Uterine smooth muscle cell (primary cell): Measurements from ENCODE around the gene OGT. TPM values are rescaled to one million over a fixed set of nuclear protein-coding genes. Genes with fewer than 3 reads are reported as not detected.

Source experiments
- total RNA-seq: library from RNA; depleted of rRNA; stranded (reverse); fragments of >200 nt; gene quantifications from 2 replicates; pipeline ENCODE4 v1.2.3, GENCODE V29; 2014

OGT gene
- total RNA-seq, result 114 and 129 TPM in 2 replicates

DNA sequence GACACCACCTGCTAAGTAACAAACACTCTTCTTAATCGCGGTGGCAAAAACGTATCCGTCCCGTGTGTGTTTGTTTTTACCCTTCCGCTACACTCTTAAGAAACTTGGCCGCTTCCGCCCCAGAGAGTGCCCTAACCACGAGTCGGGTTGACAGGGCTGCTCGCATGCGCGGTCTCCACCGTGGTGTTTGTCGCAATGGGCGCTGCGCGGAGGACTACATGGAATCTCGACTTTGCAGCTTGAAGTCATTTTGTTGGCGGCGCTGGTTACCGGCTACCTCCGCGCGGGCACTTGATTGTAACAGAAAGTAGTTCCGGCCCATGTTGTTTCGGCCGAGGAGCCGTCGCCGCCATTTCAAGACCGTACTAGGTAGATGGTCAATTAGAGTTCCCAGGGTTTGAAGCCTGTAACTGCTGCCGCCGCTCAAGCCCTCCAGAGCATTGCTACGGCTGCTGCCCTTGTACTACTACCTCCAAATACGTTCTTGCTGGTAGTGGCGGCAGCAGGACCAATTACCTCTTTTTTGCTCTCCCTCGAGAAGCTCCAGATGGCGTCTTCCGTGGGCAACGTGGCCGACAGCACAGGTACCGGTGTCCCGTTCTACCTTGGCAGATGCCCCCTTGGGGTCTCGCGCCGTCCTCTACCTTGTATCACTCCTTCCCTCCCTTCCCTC lies at the start of gene OGT:
TSS of gene OGT (plus strand) at position 352 of the 673 bp plus-strand sequence. CDS start at position 548, 196 bp downstream.

DNA sequence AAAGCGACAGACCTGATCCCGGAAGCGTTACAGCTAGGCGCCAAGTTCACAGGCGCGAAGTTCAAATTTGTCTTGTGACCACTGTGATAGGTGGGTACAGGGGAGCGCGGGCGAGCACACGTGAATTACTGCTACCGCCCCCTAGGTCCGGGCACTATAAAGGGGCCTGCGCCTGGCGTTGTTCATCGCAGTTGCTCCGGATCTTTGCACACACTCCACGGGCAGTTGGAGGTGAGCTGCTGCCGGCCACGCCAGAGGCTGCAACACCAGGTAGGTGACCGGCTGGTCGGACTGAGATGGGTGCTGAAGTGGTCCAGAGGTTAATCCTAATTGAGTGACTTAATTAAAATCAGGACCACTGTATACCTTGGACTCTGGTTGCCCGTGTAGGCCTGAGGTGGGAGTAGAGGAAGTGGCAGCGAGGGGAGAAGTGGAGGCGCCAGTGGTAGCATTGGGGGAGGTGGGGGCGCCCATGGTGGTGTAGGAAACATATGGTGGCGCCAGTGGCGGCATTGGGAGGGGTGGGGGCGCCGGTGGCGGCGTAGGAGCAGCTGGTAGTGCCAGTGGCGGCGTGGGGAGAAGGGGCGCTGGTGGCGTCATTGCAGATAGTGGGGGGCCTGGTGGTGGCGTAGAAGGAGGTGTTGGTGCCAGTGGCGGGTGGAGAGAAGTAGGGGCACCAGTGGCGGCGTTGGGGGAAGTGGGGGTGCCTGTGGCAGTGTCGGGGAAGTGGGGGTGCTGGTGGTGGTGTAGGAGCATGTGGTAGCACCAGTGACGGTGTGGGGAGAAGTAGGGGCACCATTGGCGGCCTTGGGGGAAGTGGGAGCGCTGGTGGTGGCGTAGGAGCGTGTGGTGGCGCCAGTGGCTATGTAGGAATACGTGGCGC lies 45.6 kb downstream of the OGT start, which contains the start of gene GCNA:
TSS of gene GCNA (plus strand) at position 185 of the 883 bp plus-strand sequence. CDS start 2,385 bp downstream, outside the sequence.

DNA sequence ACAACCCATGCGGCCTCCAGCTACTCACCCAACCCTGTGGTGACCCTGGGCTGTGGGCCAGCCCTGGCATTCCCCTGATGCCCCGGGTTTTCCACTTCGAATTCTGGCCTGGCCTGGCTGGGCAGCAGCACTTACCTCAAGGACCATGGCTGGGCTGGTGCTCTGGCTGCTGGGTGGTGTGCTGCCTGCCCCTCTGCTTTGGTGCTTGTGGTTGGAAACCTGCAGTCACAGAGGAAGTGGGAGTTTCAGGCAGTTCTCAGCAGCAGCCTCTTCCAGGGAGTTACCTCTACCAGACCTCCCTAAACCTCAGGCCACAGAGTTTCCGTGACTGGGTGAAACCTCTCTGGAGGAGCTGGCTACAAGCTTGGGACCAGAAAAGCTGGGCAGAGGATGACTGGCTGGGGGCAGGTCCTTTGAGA lies 85.4 kb downstream of the OGT start, which contains the start of gene CXCR3:
TSS of gene CXCR3 (minus strand) at position 209 of the 419 bp plus-strand sequence. CDS start at position 147, 62 bp downstream.

Other genes with a start within 250 kb of the OGT start
- 400 and 456 TPM in 2 replicates for gene NONO, start 249.5 kb upstream of the OGT start, total RNA-seq
- 1.00 and 1.2 TPM in 2 replicates for gene ITGB1BP2, start 231.4 kb upstream of the OGT start, total RNA-seq
- gene TAF1, start 166.7 kb upstream of the OGT start, total RNA-seq, result 63.2 and 68.9 TPM in 2 replicates
- 1.9 and 2.9 TPM in 2 replicates for gene GCNA, start 45.3 kb downstream of the OGT start, total RNA-seq
- not detected in 2 replicates for gene CXCR3, start 85.4 kb downstream of the OGT start, total RNA-seq
- not detected in 2 replicates for gene CXorf49, start 185.2 kb downstream of the OGT start, total RNA-seq
- not detected in 2 replicates for gene CXorf49B, start 230.2 kb downstream of the OGT start, total RNA-seq